GM19455 (cell line): ENCODE data around the gene AVEN.
"Not testable (repeated sequence)": the region's sequence is repeated elsewhere in the genome, so short reads cannot be mapped to it uniquely, and the experiment has no call there.

Source experiments
- ATAC-seq: cut with Tn5 transposase; IDR thresholded peaks from one replicate; pipeline ENCODE4 v1.9.1; 2021; ENCODE audit not compliant: unreplicated experiment

The AVEN gene, protein sequence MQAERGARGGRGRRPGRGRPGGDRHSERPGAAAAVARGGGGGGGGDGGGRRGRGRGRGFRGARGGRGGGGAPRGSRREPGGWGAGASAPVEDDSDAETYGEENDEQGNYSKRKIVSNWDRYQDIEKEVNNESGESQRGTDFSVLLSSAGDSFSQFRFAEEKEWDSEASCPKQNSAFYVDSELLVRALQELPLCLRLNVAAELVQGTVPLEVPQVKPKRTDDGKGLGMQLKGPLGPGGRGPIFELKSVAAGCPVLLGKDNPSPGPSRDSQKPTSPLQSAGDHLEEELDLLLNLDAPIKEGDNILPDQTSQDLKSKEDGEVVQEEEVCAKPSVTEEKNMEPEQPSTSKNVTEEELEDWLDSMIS

DNA sequence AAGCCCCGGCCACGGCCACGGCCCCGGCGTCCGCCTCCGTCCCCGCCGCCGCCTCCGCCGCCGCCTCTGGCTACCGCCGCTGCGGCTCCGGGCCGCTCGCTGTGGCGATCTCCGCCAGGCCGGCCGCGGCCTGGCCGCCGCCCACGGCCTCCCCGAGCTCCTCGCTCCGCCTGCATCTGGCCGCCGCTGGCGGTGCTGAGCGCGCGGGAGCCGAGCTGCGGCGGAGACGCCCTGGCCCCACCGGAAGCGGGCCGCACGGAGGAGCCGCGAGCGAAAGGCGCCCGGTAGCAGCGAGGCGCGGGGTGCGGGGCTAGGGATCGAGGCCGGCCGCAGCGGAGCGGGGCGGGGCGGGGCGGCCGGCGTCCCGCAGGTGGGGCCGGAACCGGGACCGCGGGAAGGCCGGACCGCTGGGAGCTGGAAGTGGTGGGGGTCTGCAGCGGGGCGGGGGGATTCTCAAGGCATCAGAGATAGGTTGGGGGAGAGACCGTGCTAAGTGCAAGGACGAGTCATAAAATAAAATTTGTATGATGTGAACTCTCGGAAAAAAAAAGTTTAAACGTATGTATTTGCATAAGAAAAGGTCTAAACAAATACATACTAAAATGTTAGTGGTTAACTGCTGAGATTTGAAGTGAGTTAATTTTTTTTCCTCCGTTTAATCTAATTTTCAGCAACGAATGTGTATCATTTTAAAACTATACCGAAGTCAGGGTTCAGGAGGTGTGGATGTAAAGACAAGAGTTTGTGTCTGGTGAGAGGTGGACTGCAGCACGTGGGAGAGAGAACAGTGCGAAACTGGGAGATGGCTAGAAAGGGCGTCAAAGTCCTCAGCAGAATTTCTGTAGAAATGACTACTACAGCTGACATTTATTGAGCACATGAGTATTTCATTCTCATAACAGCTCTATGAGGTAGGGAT lies at the start of gene AVEN:
Gene AVEN, minus strand, starts transcription at position 334 of the 919 bp plus-strand sequence. Its CDS starts 158 bp downstream, at position 176.
- ATAC-seq, result peak; percentile 47

DNA sequence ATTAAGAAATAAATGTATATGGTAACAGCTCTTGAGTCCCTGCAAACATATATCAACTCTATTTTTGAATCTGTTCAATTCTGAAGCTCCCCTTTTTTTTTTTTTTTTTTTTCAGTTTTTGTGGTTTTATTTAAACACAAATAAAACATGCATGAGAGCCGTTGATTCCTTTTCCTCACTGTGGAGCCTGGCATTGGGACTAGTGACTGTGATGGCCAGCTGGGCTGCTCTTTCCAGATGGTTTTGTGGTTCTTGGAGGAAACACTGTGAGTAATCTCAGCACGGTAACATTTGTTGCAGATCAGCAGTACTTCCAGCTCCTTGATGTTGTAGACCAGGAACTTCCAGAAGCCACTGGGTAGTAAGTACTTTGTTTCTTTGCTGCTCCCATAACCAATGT lies 46.7 kb upstream of the AVEN start:
- ATAC-seq, result no peak

DNA sequence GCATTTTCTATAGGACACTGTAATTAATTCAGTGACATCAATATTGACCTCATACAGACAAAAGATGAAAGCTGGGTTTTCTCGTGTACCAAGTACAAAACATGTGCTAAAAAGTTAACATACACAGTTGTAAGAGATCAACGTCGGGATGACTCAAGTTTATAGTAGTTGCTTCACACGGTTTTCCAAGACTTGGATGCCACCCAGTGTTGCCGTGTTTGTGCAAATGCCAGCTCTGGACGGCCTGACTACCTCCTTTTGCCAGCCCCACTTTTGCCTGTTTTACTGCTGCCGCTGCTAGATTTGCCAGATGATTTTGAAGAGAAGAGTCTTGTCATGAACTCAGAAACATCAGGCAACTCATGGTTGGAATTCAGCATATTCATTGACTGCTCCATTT lies 45.1 kb upstream of the AVEN start:
- no peak for ATAC-seq

DNA sequence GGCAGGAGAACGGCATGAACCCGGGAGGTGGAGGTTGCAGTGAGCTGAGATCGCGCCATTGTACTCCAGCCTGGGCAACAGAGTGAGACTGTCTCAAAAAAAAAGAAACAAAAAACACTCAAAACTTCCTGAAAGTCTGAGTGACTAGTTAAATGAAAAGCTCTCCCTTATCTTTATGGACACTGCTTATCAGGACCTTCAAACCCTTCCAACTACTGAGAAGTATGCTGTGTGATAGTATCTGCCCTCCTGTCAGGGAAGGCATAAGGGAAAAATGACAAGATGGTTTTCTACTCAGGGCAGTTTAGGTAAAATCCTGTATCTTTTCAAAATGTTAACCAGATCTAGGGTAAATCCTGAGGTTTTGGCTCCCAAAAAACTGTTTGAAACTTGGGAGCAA lies 40.9 kb upstream of the AVEN start:
- ATAC-seq, result no peak

DNA sequence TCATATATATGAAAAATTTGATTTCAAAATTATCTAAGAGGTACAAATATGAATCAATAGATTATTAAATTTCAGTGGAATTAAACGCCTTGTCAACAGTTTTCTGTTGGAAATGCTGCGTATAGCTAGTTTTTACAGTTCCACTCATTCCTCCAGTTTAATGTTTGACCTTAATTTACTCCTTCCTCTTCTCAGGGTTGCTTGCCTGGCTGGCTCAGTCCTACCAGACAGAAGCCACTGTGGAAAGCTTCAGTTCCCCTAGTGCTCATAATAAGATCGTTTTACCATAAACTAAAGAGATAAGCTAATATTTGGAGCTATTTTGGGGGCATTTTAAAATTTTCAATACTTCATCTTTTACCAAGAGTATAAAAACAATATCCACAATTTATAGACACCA lies 39.9 kb upstream of the AVEN start:
- ATAC-seq, result no peak

DNA sequence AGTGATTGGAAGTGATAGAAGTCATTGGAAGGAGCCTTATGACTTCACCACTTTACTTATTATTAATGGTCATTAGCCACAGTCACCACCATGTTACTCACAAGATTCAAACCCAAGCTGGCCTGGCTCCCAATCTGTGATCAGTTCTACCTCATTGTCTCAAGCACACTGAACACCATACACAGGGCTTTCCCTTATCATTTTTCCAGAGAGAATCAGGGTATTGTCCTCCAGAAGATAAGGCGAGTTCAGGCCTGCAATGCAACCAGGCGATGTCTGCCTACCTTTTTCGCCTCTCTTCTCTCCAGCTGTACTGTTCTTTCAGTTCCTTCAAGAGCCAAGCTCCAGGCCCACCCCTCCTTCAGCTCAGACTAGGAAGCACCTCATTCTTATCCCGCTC lies 37.8 kb upstream of the AVEN start:
- ATAC-seq, result no peak

DNA sequence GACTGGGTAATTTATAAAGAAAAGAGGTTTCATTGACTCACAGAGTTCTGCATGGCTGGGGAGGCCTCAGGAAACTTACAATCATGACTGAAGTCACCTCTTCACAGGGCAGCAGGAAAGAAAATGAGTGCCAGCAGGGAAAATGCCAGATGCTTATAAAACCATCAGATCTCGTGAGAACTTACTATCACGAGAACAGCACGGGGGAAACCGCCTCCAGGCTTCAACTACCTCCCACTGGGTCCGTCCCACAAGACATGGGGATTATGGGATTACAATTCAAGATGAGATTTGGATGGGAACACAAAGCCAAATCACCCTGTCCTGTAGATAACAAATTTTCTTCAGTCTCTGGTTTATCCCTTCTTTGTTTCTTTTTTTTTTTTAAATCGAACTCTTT lies 31.0 kb upstream of the AVEN start:
- ATAC-seq, result no peak

DNA sequence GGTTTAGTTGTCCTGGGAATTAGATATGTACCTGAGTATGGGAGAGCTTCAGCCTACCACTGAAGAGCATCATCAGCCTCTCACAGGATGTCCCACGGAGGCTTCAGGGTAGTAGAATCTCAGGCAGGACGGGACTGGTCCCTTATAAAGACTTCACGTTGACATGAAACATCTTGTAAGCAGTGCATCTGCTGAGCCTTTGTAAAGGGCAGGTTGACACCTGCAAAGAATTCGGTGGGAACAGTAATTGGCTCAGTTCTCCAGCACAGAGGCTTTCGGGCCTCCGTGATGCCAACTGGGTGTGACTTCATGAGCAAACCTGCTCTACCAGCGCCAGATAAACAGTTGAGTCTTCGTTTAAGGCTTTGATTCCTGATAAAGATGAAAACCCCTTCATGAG lies 26.9 kb upstream of the AVEN start:
- ATAC-seq, result no peak

DNA sequence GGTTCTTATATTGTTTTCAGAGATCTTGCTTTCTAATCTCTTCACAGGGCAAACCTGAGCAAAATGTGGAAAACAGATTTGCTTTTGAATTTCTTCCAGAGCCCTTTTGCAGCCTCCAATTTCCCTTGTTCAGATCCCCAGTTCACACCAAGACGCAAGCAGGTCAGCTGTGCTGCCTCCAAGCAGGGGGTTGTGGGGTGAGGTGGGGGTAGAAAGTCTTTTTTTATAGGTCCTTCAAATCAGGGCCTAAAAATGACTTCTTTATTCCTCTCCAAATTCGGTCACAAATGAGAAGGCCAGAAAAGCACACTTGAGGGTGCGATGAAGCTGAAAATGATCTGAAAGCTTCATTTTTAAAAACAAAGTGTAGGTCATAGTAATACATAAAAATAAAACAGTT lies 26.3 kb upstream of the AVEN start:
- no peak for ATAC-seq

DNA sequence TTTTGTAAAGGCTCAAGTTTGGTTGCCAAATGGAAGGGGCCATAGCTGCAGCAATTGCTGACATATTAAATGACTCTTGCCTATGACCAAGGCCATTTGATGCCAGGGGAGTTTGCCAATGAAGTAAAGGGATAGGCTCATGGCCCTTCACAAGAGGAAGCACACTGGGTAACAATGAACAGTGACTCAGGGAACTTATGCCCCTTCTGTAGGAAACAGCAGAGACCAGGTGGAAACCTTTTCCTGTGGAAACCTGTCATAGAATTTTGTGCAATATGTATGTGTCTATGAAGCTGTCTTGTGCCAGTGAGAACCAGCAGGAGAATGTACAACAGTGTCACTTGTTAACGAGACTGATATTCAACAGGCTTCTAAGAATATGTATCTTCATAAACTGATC lies 25.4 kb upstream of the AVEN start:
- no peak for ATAC-seq

DNA sequence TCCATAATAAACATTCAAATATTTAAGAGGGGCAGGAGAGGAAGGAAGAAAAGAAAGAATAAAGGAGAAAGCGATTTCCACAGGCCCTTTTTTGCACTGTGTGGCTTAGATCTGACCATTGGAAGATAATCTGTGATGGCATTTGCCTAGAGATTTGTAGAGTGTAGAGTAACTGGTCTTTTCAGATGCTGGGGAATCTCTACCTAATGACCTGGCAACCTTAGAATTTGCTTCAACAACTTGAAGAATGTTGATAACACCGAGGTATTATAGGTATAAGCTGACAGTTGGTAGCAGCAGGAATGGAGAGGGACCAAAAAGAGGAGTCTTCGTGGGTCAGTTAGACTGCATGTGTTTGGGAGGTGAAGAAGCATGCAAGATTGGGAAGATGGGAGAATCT lies 20.9 kb upstream of the AVEN start:
- ATAC-seq, result no peak

DNA sequence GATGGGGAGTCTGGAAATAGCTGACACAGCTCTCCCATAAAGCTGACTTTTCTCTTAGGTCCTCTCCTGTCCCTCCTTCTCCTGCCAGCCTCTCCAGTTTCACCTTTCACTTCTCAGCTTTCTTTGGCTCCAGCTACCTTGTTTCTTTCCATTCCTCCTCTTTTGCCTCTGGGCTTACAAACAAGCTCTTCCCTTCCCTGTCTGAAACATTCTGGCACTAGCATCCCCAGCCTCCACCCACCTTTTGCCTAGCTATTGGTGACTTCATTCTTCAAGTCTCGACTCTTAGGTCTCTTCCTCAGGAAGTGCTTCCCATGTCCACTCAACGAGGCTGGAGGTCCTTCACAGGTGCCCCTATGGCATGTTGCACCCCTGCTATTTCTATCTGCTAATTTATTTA lies 20.5 kb upstream of the AVEN start:
- ATAC-seq, result no peak

DNA sequence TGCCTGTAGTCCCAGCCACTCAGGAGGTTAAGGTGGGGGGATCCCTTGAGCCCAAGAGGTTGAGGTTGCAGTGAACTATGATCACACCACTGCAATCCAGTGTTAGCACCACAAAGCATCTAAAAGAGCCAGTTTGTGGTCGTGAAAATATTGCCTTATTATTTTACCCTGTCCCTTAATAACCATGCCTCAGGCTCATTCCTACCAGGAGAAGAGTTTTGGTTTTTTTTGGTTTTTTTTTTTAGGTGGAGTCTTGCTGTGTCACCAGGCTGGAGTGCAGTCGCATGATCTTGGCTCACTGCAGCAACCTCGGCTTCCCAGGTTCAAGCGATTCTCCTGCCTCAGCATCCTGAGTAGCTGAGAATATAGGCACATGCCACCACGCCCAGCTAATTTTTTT lies 17.9 kb upstream of the AVEN start:
- ATAC-seq, result no peak

DNA sequence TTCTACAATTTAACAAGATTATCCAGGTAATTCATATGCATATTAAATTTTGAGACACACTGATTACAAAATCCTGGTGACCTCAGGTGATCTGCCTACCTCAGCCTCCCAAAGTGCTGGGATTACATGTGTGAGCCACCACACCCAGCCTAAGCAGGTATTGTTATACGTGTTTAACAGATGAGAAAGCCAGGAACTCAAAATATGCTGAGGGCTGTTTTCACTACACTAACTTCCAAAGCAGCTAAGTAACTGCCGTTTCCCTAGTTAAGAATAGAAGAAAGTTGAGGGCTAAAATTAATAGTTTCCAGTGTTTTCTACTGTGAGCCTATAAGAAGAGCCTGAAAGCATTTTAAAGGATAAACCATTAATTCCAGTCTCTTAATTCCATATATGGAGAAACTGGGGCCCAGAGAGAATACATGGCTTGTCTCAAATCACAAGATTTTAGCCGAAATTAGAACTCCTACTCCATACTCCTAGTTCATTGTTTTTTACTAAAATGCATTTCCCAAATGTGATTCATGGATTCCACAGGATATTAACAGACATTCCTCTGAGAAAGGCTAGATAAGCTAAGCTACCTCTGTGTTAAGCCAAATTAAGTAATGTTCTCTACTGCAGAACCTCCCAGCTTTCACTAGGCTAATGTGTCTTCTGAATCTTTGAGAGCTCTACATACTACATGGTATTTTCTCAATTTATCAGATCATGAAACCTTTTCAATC lies 17.0 kb upstream of the AVEN start:
- no peak for ATAC-seq

DNA sequence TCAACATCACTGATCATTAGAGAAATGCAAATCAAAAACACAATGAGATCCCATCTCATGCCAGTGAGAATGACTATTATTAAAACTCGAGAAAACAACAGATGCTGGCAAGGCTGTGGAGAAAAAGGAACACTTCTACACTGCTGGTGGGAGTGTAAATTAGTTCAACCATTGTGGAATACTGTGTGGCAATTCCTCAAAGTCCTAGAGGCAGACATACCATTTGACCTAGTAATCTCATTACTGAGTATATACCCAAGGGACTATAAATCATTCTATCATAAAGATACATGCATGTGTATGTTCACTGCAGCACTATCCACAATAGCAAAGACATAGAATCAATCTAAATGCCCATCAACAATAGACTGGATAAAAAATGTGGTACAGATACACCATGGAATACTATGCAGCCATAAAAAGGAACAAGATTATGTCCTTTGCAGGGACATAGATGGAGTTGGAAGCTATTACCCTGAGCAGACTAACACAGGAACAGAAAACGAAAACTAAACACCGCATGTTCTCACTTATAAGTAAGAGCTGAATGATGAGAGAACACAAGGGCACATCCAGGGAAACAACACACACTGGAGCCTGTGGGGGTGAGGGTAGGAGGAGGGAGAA lies 15.2 kb upstream of the AVEN start:
- no peak for ATAC-seq

DNA sequence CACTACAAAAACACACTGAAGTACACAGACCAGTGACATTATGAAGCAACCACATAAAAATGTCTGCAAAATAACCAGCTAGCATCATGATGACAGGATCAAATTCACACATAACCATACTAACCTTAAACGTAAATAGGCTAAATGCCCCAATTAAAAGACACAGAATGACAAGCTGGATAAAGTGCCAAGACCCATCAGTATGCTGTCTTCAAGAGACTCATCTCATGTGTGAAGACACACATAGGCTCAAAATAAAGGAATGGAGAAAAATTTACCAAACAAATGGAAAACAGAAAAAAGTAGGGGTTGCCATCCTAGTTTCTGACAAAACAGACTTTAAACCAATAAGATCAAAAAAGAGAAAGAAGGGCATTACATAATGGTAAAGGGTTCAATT lies 11.4 kb upstream of the AVEN start:
- not testable (repeated sequence) for ATAC-seq

DNA sequence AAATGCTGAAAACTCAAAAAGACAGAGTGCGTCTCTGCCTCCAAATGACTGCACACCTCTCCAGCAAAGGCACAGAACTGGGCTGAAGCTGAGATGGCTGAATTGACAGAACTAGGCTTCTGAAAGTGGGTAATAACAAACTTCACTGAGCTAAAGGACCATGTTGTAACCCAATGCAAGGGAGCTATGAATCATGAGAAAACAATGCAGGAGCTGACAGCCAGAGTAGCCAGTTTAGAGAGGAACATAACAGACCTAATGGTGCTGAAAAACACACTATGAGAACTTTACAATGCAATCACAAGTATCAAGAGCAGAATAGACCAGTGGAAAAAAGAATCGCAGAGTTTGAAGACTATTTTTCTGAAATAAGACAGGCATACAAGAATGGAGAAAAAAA lies 10.1 kb upstream of the AVEN start:
- ATAC-seq, result no peak

DNA sequence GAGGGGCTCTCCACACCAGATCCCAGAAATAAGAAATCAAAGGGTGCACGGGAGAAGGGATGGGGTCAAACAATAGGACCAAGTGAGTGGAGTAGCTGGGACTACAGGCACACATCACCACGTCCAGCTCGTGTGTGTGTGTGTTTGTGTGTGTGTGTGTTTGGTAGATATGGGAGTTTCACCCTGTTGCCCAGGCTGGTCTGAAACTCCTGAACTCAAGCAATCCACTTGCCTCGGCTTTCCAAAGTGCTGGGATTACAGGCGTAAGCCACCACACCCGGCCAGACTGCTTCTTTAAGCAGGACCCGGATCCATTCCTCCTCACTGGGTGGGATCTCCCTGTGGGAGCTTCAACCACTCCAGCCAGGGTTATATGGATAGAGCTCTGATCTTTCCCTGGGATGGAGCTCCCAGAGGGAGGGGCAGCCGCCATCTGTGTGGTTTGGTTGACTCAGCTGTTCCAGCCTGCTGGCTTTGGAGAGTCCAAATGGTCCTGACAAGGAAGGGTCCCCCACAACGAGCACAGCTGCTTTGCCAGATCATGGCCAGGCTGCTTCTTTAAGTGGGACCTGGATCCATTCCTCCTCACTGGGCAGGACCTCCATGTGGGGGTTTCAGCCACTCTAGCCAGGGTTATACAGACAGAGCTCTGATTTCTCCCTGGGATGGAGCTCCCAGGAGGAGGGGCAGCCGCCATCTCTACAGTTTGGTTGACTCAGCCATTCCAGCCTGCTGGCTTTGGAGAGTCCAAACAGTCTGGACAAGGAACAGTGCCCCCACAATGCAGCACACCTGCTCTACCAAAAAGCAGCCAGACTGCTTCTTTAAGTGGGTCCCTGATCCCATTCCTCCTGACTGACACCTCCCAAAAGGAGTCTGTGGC lies 9.1 kb upstream of the AVEN start:
- ATAC-seq, result no peak

DNA sequence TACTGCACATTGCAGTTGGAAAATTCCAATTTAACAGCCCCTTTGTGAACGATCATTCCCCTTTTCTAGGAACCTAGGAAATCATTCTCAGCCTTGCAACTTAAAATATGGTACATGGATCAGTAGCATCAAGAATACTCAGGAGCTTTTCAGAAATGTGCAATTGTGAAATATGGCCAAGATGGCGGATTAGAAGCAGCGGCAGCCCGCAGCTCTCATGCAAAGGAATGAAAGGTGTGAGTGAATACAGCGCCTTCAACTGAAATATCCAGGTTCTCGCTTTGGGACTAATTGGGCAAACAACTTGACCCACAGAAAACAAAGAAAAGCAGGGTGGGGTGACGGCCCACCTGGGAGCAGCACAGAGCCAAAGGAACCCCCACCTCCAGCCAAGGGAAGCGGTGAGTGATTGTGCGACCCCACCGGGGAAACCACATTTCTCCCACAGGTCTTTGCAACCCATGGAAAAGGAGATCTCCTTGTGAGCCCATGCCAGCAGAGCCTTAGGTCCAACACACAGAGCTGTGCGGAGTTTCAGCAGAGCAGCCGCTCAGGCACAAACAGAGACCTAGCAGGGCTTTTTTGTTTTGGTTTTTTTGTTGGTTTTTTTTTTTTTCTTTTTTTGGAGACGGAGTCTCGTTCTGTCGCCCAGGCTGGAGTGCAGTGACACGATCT lies 7.6 kb upstream of the AVEN start:
- no peak for ATAC-seq

DNA sequence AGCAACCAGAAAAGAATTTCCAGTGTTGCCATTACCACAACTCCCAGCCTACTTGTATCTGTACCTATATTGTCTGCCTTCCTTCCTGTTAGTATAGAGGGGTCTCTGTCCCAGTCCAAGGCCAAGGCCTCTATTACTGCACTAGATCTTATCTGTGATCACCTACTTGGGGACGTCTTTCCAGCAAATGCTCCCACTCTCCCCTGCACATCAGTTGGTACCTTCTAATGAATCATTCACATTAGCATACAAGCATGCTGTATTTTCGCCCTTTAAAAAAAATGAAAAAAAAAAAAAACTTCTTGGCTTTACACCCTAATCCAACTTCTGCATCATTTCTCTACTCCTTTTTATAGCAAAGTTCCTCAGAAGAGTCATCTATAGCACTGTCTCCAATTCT lies 4.8 kb upstream of the AVEN start:
- ATAC-seq, result no peak
